Epidermal melanocyte (primary cell): ENCODE results near the gene GRM8.

Experiments used
- DNase-seq: peaks from one replicate; pipeline ENCODE4 v3.0.0; 2011; ENCODE audit warnings: low spot score; ENCODE audit not compliant: insufficient read length

GRM8 gene

DNA sequence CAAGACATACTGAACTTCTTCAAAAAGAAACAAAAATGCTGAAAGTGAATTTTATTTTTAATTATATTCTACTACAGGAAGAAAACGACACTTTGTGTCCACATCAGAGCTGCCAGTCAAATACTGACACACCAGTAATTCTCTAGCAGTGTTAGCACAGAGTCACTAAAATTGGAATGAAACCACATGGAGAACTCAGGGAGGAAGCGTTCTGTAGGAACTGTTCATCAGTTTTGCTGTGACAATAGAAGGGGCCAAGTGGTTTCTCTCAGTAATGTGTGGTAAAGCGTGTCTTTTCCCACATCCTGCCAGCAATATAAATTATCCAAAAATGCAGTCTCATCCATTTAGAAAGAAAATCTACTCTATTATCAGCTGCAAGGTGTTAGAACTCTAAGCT, 683.3 kb downstream of the GRM8 start:
- DNase-seq: no peak

DNA sequence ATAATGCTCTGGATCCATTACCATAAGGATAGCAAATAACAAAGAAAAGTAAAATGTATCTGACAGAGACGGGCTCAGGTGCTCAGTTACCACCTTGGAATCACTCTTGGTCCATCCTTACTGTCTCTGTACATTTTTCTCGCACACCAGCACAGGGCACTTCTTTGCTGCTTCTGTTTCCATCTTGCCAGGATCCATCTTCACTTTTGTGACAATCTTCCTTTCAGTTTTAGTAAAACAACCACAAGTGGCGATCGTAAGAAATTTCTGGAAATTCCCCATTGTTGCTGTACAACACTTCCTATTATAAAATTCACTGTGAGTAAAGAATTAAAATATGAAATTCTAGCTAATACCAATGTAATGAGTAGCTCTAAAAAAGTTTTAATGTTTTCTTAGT, 695.5 kb downstream of the GRM8 start:
- DNase-seq: no peak

DNA sequence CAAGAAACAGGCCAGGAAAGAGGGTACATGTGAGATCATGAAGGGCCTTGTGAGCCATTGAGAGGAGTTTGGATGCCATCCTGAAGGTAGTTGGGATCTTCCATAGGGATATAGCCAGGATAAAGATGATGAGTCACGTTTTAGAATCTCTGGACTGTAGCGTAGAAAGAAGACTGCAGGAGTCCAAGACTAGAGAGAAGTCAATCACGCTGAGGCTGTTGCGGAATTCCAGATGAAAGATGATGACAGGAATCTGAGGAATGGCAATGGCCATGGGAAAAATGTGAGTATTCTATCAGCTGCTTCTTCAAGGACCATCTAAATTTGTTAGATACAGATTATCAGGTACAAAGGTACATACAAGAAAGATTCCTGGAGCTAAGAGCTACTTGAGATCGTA, 711.3 kb downstream of the GRM8 start:
- DNase-seq: no peak

DNA sequence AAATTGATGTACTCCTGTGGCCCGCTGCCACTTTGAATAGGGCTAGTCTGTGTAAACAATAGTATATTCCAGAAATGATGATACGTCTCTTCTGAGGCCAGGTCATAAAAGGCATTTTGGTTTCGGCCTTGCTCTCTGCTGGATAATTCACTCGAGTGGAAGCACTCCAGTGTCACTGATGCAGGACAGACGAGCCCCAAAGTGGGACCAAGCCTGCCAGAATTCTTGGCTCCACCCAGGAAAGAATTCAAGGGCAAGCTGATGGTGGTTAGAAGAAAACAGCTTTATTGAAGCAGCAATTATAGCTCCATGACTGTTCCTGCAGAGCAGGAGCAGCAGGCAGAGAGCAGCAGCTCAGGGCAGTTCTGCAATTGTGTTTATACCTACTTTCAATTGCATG, 717.6 kb downstream of the GRM8 start:
- no peak for DNase-seq

DNA sequence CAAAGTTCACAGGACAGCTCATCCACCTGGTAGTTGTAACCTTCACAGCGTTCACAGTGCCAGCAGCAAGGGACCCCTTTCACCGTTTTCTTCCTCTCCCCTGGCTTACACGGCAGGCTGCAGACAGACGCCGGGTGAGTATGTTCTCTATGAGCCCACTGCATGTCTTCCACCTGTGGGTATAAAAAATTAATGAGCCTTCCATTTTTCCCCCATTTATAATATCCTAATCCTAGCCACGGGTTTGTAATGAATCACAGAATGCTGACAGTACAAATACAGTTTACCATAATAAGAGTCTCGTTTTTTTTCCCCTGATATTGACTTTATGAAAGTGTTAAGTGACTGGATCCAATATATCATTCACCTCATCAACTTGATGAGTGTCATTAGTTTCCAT, 719.0 kb downstream of the GRM8 start:
- no peak for DNase-seq

DNA sequence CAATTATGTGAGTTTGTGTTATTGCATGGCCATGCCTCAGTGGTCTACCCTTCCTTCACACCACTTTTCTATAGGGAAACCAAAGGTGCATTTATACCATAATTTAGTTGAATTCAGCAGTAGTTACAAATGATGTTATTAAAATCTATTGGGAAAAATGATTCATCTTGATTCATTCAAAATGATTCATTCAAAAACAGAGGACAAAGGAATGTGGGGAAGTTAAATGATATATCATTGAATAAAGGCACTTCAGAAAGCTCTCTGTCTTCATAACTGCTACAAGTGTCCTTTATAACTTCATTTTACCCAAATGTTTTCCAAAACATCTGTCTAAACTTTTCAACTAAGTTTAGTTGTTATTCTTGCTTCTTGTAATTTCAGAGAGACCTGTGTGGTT, 722.9 kb downstream of the GRM8 start:
- DNase-seq: no peak

DNA sequence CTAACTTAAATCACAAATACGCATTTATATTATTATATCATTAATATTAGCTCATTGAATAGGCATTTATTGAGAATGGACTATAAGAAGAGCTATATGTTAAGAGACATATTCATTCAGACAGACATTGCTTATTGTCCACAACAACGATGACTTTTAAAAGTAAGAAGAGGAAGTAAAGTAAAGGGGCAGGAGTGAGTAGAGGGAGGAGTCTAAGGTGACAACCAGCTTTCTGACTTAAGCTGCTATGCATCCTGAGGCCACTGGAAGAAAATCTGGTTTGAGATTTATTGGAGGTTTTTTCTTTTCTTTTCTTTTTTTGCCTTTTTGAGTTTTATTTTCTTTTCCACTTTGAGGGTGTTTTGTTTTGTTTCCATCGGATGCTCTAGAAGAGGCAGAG, 723.5 kb downstream of the GRM8 start:
- no peak for DNase-seq

DNA sequence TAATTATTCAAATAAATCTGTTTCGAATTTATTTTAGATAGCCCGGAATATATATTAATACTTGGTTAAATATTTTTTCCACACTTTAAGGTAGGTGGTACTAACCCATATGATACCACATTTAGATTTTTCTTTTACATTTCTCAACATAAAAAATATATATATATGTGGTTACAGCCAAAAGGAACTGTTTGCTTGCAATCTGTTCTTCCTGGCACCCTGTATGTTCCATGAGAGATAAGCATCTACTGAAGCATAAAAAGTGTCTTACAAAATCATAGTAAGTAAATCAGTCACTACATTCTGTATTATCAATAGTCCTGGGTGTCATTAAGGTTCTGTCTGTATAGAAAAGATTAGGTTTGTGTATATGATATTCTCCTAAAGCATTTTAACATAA, 726.8 kb downstream of the GRM8 start:
- no peak for DNase-seq

DNA sequence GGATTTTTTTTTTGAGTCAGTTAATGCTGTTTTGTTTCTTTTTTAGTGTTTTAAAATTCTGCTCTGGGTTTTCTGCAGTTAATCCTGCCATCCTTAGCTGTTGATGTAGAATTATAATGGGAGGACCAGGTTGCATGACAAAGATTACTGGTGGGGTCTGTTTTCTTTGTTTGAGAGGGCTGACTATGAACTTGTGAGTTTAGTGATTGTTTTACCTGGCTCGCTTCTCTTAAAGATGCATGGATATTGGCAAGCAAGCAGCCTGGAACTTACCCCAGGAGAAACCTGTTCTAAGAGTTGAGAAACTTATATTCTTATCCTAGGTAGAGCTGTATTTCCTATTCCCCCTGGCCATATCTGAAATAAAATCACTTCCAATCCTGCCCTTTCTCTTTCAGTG, 727.8 kb downstream of the GRM8 start:
- DNase-seq: no peak

DNA sequence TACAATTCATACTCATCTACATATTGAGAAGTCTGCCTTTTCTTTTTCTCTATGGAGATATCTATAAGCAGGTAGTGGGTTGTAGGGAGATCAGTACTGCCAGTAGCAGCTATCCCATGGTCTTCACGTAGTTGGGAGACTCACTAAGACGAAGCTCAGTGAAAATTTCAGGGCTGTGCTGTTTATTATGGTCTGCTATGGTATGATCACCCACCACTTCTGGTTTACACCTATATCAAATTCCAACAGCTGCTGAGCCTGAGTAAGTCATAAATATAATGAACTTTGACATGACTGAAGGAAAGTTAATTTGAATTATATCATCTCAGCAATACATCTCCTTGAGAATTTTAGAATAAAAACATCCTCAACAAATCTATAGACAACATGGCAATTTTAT, 741.7 kb downstream of the GRM8 start:
- no peak for DNase-seq

DNA sequence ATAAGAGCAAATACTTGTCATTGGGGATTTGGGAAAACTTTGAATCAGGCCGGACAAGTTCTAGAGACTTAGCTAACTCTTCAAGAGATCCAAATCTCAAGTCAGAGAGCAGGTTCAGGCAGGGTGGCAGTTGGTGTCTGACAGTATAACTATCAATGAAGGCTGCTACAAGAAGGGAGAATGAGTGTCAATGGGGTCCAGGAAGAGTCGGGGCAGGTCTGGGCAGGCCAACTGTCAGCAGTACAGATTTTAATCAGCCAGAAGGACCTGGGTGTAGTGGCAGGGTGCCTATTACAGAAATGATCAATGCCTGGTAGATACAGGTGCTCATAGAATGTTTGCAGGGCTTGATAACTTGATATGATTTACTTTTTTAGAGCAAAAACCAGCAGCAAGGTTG, 751.1 kb downstream of the GRM8 start:
- DNase-seq: no peak

DNA sequence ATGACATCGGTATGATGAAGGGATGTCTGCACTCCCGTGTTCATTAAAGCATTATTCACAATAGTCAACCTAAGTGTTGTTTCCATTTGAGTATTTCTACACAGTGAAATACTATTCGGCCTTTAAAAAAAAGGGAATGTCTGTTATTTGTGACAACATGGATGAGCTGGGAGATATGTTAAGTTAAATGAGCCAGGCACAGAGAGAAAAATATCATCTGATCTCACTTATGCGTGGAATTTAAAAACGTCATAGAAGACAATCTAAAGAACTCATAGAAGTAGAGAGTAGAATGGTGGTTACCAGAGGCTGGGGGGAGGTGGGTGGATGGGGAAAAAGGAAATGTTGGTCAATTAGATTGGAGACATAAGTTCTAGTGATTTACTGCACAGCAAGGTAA, 753.3 kb downstream of the GRM8 start:
- DNase-seq: no peak

DNA sequence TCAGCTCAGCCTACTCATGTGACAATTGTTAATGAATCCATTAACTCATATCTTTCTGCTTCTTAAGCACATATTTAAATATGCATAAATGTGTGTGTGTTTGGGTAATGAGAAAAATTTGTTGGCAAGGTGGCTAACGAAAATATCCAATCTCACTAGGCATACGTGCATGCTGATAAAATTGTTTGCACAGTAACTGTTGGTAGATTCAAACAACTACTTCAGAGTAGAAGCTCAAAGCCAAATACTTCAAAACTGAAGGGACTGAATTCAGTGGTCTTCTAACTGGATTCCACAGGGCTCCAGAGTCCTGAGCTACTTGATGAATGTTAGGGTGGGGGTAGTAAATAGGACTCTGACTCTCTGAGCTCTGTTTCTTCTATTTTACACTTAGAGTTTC, 757.0 kb downstream of the GRM8 start:
- DNase-seq: no peak

DNA sequence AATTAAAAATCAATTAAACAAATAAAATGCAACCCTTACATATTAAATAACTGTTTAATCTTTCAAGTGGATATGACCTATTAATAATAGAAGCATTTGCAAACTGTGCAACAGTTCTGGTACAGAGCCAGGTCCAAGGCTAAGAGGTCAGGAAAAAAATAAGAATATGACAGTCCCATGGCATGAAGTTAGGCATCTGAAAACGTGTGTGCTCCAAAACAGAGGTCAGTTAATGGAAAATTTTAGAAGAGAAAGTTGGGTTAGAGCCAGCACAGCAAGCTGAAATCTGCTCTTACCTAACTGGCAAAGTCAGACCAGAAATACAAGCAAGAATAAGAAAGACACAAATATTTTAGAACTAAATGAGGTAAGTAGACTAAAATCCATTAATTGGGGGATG, 757.7 kb downstream of the GRM8 start:
- no peak for DNase-seq

DNA sequence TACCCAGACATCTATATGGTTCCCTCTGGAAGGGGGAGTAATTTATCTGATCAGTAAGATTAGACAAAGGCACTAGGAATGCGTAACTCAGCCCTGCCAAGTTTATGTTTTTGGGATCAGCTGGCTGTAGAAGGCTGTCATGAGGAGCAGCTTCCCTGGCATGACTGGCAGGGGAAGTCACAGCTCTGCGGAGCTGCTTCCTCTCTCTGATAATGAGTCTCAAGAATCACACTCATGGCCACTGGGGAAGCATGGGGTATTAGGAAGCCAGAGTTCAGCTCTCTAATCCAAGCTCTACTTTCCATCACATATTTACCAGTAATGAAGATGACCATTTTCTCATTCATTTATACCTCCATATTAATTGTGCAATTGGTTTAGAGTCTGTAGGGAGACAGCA, 758.9 kb downstream of the GRM8 start:
- no peak for DNase-seq

DNA sequence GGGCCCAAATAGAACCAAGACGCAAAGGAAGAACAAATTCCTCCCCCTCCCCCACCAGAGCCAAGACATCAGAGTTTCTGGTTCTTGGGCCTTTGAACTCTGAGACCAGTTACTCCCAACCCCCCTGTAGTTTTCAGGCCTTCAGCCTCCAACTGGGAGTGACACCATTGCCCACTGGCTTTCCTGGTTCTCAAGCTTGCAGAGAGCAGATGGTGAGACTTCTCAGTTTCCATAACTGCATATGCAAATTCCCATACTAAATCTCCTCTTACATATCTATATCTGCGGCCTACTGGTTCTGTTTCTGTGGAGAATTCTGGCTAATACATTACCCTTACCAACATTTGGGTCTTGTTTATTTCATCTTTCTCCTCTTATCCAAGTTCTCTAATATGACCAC, 762.9 kb downstream of the GRM8 start:
- DNase-seq: no peak

DNA sequence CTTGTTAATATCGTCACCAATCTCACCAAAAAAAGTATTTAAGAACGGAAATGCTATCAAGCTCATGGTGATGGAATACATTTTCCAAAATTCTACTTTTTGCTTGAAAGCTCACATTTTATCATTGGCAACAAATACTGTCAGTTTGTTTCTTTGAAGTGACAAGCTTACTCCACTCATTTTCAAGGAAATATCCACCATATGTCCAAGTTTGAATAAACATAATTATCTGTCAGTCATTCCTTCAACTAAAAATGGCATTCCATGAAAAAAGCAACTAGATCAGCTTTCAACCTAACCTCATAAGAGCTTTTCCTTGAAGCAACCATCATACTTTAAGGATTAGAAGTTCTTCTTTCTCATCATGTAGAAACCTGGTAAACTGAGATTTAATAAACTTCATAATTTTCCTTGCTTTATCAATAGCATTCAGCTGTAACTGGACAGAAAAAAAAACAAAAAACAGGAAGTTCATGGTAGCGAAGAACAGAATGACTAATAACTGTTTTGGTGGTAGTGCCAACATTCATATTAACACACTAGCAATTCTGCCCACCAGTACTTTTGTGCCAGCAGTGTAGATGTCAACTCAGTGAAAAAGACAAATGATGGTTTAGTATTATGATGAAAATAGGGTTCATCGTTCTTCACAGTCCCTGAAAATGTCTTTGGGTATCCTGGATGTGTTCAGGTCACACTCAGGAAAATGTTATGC, 764.9 kb downstream of the GRM8 start:
- DNase-seq: no peak

DNA sequence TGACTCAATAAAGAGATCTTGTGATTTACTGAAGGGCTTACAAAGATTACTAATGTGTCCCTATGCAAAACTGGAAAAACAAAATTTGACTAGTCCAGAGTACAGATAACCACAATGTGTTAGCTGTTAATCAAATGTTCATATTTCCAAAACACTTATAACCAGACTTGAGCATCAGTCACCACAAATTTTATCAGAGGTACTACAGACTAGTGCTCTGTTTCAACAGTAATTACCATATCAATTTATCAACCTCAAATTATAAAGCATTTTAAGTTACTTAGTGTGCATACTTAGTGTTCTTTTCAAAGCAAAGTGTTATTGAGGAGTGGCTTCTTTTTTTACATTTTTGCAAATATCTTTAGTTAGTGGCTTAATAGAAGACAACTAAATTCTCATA, 765.9 kb downstream of the GRM8 start:
- DNase-seq: no peak

DNA sequence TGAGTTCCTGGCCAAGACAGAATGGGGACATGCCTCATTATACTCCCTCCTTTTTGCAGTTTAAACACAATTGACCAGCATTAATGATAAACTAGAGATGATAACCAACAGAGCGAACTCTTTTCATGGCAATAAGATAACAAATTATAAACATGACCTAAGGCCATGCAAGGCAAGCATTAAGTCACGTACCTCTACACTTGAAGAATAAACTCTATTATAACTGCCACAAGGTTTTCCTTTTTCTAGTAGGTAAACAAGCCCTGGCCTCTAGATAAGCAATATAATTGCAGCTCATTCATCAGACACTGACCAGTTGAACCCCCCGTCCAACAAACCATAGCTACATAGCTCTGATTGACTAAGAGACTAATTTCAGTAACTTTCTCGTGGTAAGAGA, 767.0 kb downstream of the GRM8 start:
- no peak for DNase-seq

DNA sequence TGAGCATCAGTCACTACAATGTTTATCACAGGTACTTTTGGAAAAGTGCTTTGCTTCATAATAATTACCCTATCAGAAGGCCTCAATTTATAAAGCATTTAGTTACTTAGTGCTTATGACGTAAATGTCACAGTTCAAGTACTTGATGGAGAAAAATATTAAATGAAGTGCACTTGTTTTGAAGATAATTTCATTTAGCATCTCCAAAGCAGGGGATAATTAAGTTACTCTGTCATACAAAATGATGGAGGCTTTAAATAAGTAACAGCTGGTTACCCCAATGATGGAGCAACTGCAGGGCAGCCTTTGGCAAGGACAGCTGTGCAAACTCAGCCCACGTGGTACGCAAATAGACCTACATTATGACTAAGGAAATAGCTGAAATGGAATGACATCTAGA, 768.8 kb downstream of the GRM8 start:
- DNase-seq: no peak

DNA sequence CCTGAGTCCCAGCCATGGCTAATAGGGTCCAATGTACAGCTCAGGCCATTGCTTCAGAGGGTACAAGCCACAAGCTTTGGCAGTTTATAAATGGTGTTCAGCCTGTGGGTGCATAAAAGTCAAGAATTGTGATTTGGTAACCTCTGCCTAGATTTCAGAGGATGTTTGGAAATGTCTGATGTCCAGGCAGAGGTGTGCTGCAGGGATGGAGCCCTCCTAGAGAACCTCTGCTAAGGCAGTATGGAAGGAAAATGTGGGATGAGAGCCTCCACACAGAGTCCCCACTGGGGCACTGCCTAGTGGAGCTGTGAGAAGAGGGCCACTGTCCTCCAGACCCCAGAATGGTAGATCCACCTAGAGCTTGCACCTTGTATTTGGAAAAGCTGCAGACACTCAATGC, 779.9 kb downstream of the GRM8 start:
- no peak for DNase-seq

DNA sequence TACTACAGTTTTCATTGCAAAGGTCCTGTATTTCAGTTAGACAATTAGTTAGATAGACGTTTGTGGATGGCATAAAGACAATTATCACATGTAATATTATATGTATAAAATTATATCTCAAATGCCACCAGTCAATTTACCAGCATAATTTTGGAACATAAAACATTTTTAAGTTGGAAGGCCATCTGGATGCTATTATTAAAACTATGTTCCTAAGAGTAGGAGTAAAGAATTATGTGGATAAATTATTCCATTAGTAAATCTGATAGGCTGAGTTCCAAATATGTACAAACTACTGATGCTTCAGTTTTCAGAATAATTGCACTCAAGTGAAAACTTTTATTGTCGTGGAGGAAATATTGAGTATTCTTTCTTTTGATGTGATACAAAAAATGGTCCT, 790.3 kb downstream of the GRM8 start:
- DNase-seq: no peak

DNA sequence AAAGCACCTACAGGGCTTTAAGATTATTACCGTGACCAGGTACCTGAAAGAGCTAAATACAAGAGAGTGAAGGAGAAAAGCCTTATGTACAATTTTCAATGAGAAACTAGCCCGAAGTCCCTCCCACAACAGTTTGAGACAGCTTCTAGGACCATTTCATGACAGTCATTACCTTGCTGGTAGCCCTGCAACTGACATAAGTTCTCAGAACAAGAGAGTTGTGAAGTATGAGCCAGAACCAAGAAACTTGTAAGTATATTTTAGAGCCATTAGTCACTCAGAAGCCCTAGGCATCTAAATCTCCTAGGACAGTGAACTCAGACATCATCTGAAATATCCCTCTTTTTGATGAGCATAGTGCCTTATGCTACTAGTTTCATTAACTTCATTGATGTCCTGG, 792.1 kb downstream of the GRM8 start:
- no peak for DNase-seq

DNA sequence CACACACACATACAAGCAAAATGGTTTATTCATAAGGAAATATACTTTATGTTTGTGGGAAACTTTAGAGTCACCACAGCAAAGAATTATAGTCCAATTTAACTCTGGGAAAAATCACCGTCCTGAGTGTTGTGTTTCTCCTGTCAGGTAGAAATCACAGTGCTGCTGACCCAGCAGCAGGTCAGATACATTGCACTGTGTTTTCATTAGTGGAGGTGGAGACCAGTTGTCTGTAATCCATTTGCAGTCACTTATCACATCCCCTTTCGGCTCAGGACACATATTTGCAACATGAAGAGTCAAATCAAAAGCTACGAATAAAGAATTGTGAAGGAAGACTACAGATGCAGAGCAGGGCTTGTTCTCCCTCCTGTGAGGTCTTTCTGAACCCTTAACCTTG, 799.6 kb downstream of the GRM8 start:
- no peak for DNase-seq
